B cell (primary cell): ENCODE data around the gene P2RY14.

ENCODE experiments used
- EZH2 ChIP-seq: IDR thresholded peaks from 2 replicates; pipeline ENCODE4 v1.6.1; 2012; ENCODE audit warnings: borderline replicate concordance, low read depth, mild to moderate bottlenecking, moderate library complexity, low read length; ENCODE audit not compliant: insufficient read depth, poor library complexity, severe bottlenecking
- TF ChIP-seq, protein P1 (sequence below): fragments of 200-600 bp; IDR thresholded peaks from one replicate; pipeline ENCODE4 v1.8.0; 2022; ENCODE audit warnings: antibody characterized with exemption, mild to moderate bottlenecking

GRCh38 chr3:151267066-151267465 lies 11.3 kb downstream of the P2RY14 start:
- TF ChIP-seq, protein P1, sequence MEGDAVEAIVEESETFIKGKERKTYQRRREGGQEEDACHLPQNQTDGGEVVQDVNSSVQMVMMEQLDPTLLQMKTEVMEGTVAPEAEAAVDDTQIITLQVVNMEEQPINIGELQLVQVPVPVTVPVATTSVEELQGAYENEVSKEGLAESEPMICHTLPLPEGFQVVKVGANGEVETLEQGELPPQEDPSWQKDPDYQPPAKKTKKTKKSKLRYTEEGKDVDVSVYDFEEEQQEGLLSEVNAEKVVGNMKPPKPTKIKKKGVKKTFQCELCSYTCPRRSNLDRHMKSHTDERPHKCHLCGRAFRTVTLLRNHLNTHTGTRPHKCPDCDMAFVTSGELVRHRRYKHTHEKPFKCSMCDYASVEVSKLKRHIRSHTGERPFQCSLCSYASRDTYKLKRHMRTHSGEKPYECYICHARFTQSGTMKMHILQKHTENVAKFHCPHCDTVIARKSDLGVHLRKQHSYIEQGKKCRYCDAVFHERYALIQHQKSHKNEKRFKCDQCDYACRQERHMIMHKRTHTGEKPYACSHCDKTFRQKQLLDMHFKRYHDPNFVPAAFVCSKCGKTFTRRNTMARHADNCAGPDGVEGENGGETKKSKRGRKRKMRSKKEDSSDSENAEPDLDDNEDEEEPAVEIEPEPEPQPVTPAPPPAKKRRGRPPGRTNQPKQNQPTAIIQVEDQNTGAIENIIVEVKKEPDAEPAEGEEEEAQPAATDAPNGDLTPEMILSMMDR: no peak
- TF ChIP-seq EZH2: no peak
